ENCODE measurements around the gene TTLL11.

GRCh38 chr9:121886759-121887485 is 206.2 kb downstream of the TTLL11 start:
- TF ChIP-seq, protein P1, sequence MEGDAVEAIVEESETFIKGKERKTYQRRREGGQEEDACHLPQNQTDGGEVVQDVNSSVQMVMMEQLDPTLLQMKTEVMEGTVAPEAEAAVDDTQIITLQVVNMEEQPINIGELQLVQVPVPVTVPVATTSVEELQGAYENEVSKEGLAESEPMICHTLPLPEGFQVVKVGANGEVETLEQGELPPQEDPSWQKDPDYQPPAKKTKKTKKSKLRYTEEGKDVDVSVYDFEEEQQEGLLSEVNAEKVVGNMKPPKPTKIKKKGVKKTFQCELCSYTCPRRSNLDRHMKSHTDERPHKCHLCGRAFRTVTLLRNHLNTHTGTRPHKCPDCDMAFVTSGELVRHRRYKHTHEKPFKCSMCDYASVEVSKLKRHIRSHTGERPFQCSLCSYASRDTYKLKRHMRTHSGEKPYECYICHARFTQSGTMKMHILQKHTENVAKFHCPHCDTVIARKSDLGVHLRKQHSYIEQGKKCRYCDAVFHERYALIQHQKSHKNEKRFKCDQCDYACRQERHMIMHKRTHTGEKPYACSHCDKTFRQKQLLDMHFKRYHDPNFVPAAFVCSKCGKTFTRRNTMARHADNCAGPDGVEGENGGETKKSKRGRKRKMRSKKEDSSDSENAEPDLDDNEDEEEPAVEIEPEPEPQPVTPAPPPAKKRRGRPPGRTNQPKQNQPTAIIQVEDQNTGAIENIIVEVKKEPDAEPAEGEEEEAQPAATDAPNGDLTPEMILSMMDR (IDR thresholded peaks at IDR 0.05; ENCODE audit: low read depth, low read length, poor library complexity, severe bottlenecking) = no peak
- TF ChIP-seq EZH2phosphoT487 (IDR thresholded peaks at IDR 0.05; ENCODE audit: borderline replicate concordance, low read length) = no peak

Data from DOHH2 (cell line).